ENCODE results near the gene EIF4A2.

GRCh38 chr3:186786922-186787321 is 3.5 kb downstream of the EIF4A2 start:
- TF ChIP-seq CTCF (IDR thresholded peaks at IDR 0.05; ENCODE audit: low read depth, low read length, poor library complexity, severe bottlenecking) (no peak), EZH2phosphoT487 (IDR thresholded peaks at IDR 0.05; ENCODE audit: borderline replicate concordance, low read length) (no peak)
